ENCODE data around the gene ZNF143.

The ZNF143 gene

DNA sequence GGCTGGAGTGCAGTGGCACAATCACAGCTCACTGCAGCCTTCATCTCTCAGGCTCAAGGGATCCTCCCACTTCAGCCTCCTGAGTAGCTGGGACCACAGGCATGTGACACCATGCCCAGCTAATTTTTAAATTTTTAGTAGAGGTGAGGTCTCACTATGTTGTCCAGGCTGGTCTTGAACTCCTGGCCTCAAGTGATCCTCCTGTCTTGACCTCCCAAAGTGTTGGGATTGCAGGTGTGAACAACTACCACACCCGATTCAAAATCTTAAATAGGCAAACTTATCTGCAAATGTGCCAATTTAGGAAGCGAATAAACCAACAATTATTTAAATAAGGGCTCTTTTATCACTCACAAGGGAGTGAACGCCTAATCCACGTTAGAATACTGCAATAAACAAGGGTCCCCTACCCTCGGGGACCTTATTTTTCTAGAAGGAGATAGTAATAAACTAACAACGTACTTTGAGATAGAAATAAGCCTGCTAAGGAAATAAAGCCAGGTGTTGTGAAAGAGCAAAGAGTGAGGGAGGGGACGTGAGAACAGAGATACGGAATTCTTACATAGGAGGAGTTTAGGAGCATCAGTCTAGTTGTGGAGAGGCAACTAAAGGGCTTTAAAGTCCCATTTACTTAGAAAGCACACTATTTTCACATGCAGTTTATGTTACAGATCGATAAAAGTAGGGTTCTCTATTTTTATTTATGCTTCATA, 109.7 kb downstream of the ZNF143 start:
- H3K4me3 ChIP-seq (replicated peaks; ENCODE audit: low read depth, low read length) = no peak overlapping the region
- DNase-seq (ENCODE audit: extremely low read depth, low read depth) = no peak
- TF ChIP-seq, protein P1, sequence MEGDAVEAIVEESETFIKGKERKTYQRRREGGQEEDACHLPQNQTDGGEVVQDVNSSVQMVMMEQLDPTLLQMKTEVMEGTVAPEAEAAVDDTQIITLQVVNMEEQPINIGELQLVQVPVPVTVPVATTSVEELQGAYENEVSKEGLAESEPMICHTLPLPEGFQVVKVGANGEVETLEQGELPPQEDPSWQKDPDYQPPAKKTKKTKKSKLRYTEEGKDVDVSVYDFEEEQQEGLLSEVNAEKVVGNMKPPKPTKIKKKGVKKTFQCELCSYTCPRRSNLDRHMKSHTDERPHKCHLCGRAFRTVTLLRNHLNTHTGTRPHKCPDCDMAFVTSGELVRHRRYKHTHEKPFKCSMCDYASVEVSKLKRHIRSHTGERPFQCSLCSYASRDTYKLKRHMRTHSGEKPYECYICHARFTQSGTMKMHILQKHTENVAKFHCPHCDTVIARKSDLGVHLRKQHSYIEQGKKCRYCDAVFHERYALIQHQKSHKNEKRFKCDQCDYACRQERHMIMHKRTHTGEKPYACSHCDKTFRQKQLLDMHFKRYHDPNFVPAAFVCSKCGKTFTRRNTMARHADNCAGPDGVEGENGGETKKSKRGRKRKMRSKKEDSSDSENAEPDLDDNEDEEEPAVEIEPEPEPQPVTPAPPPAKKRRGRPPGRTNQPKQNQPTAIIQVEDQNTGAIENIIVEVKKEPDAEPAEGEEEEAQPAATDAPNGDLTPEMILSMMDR (IDR thresholded peaks at IDR 0.05; ENCODE audit: low read depth, low read length, missing control alignments) = no peak

DNA sequence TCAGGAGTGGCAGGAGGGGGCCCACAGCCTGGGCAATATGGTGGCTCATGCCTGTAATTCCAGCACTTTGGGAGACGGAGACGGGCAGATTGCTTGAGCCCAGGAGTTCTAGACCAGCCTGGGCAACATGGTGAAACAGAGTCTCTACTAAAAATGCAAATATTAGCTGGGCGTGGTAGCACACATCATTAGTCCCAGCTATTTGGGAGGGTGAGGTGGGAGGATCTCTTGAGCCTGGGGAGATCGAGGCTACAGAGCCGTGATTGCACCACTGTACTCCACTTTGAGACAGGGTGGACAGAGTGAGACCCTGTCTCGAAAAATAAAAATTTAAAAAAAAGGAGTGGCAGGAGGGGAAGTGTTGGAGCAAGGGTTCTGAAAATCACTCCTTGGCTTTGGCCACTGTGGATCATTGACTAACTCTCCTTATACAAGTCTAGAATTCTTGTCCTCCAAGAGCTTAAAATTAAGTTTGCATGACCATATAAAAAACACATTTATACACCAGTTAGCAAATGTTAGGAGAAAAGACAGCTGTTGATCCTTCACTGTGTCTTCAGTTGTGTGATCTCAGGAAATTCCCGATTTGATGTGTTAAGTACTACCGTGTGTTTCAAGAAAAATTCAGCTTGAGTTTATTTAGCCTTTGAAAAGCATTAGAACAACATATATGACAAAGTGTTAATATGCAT, 110.4 kb downstream of the ZNF143 start:
- TF ChIP-seq, protein P1 (IDR thresholded peaks at IDR 0.05; ENCODE audit: low read depth, low read length, missing control alignments) = no peak
- no peak overlapping the region for H3K4me3 ChIP-seq (replicated peaks; ENCODE audit: low read depth, low read length)
- DNase-seq (ENCODE audit: extremely low read depth, low read depth) = no peak

DNA sequence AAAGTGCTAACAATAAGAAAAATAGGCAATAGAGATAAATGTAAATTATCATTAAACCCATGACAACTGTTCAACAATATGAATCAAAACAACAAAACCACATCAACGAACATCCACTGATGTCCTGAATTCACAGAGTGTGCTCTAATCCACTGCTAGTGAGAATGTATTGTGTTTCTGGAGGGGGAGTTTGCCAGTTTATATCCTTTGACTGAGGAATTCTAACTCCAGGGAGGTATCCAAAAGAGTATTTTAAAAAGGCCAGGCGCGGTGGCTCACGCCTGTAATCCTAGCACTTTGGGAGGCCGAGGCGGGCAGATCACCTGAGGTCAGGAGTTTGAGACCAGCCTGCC, 110.9 kb downstream of the ZNF143 start:
- TF ChIP-seq, protein P1 (IDR thresholded peaks at IDR 0.05; ENCODE audit: low read depth, low read length, missing control alignments) = no peak
- no peak overlapping the region for H3K4me3 ChIP-seq (replicated peaks; ENCODE audit: low read depth, low read length)
- DNase-seq (ENCODE audit: extremely low read depth, low read depth) = no peak

DNA sequence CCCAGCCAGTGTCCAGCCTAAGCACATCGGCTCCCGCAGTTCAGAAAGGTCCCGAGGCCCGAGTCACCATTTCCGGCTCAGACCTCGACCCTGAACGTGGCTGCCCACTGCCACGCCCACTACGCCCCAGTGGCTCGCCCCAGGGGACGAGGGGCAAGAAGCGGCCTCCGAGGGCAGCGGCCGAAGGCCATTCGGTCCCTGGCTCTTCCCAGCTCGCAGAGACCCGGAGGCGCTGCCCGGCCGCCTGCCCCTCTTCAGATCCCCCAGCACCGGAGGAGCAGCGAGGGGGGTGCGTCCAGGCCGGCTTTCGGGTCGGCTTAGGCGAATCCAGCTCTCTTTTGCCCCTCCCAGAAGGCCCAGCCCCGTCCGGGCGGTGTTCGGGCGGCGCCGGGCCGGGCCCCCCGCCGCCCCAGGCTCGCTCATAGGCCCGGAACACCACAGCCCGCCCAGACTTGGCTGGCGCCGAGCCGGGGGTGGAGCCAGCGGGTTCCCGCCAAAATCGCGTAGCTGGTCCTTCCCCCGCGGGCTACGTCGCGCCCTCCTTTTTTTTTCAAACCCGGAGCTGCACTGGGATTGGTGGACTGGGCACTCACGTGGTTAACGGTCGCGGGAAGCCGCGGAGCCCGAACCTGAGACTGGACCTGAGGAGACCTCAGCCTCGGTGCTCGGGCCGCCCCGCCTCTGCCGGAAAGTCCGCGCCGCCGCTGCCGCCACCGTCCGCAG, 112.4 kb downstream of the ZNF143 start, which contains the start of gene WEE1:
Gene WEE1, plus strand, starts transcription at position 619 of the 723 bp plus-strand sequence. CDS start 264 bp downstream, outside the sequence.
- peak within 1 kb of the TSS; percentile 74 for H3K4me3 ChIP-seq (replicated peaks; ENCODE audit: low read depth, low read length)
- DNase-seq (ENCODE audit: extremely low read depth, low read depth) = peak; percentile 94
- TF ChIP-seq, protein P1 (IDR thresholded peaks at IDR 0.05; ENCODE audit: low read depth, low read length, missing control alignments) = no peak

DNA sequence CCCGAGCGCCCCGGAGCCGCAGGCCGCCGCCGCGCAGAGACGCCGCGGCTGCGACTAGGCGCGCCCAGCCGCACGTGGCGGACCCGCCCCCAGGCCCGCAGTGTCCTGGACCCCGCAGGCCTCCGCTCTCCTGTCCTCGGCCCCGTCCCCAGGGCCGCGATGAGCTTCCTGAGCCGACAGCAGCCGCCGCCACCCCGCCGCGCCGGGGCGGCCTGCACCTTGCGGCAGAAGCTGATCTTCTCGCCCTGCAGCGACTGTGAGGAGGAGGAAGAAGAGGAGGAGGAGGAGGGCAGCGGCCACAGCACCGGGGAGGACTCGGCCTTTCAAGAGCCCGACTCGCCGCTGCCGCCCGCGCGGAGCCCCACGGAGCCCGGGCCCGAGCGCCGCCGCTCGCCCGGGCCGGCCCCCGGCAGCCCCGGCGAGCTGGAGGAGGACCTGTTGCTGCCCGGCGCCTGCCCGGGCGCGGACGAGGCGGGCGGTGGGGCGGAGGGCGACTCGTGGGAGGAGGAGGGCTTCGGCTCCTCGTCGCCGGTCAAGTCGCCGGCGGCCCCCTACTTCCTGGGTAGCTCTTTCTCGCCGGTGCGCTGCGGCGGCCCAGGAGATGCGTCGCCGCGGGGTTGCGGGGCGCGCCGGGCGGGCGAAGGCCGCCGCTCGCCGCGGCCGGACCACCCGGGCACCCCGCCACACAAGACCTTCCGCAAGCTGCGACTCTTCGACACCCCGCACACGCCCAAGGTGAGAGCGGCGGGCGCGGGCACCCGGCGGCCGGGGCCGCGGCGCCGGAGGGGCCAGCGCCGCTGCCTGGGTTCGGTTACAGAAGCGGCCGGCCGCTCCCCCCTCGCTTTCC, 113.2 kb downstream of the ZNF143 start:
- no peak for DNase-seq (ENCODE audit: extremely low read depth, low read depth)
- peak overlapping the region; percentile 74 for H3K4me3 ChIP-seq (replicated peaks; ENCODE audit: low read depth, low read length)
- TF ChIP-seq, protein P1 (IDR thresholded peaks at IDR 0.05; ENCODE audit: low read depth, low read length, missing control alignments) = no peak

DNA sequence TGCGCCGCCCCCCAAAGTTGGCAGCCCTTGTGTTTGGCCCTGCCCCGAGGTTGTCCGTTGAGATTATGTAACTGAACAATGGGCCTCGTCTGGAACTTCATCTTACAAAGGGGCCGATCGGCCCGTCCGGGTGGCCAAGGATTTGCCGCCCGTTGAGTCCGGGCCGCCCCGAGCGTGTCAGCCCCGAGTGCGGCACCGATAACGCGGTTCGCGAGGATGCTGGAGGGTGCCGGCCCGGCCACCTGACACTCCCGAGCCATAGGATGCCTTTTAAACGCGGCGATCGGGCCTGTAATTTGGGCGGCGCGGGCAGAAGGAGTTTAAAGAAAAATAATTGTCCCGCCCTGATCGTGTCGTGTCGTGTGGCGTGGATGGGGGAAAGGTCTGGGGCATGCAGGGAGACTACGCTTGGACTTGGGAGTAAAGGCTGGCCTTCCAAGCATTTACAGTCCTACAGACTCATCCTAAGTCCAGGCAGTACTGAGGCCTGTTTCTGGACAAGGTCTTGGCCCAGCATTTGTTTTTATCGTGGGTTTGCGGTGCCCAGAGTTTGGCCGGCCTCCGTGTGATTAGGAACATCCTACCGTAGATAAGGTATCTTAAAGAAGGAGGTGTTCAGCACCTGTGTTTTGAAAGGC, 113.9 kb downstream of the ZNF143 start:
- DNase-seq (ENCODE audit: extremely low read depth, low read depth) = no peak
- H3K4me3 ChIP-seq (replicated peaks; ENCODE audit: low read depth, low read length) = peak overlapping the region; percentile 74
- TF ChIP-seq, protein P1 (IDR thresholded peaks at IDR 0.05; ENCODE audit: low read depth, low read length, missing control alignments) = no peak

Measured in HFF-Myc (cell line).